Measurements from ENCODE around the gene DSCAML1. TPM values are rescaled to one million over a fixed set of nuclear protein-coding genes. Genes with fewer than 3 reads are reported as not detected.

DSCAML1 gene
- total and polyA plus RNA-seq, 2 of the 8 experiments (the other 6 are each of a cell fraction or from before 2014, with no cell fraction given), result 0.19 to 0.24 TPM

DNA sequence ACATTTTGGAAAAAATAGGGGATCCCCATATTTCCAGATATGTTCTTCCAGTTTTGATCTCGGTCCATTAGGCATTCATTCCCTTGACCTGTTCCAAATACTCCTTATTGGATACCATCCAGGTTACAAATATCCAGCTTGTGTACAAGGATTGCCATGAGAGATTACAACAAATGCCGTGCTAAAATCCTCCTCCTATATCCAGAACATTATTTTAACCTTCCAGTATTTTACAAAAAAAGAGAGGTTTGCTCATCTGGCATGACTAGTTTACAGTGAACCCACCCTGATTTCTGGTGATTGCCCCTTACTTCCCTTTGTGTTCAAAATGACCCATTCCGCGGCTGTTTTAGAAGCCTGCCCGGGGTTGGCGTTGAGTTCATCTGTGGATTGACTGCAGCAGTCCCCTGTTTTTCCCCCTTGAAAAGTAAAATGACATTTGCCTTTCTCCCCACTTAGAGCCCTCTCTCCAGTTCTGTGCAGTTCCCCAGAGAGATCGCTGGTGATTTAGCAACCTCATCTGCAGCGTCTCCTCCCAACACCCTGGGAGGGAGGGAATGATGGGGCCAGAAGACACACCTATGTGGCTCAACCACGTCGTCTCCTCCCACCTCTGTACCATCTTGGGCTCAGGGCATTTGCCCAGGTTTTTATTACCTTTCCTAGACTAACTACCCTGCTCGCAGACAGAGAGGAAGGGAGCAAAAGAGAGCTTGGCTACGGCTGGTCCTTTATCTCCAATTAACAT lies 73.6 kb downstream of the DSCAML1 start:
- Histone ChIP-seq H3K56ac (replicated peaks; ENCODE audit: insufficient read length, low read depth, low read length) (no peak overlapping the region), H4K91ac (replicated peaks; ENCODE audit: insufficient read length, low read length) (no peak overlapping the region), H3K79me2 (ENCODE audit: control insufficient read depth in 1 of 2, insufficient read depth in 2 of 2, low read length in 2 of 2) (no peaks in the 10 kb centered on the region), H3K79me1 (ENCODE audit: low read depth, low read length) (no peaks in the 10 kb centered on the region), H2BK20ac (ENCODE audit: low read length) (no peak overlapping the region), H3K23ac (ENCODE audit: insufficient read length) (no peak overlapping the region), H3K4me3 (ENCODE audit: extremely low read depth in 1 of 4, insufficient read depth in 2 of 4, low read depth in 3 of 4, low read length in 4 of 4) (no peak overlapping the region; a peak in 1 of 8 replicates), H3K4ac (replicated peaks; ENCODE audit: insufficient read length, low read depth, low read length) (no peak overlapping the region), H3K27me3 (replicated peaks in 1 of 4; ENCODE audit: control insufficient read depth in 3 of 4, extremely low read depth in 1 of 4, insufficient read depth in 3 of 4, low read length in 3 of 4) (peaks cover 0 to 8% (median 4%) of the 10 kb centered on the region in 4 experiments; a peak in 3 of 7 replicates), H3K4me2 (ENCODE audit: insufficient read depth in 1 of 2, low read depth in 2 of 2, low read length in 2 of 2) (peak overlapping the region; percentile 26 to 48), H3K9me3 (ENCODE audit: insufficient read depth in 2 of 2, low read depth in 1 of 2, low read length in 1 of 2) (no peaks in the 10 kb centered on the region), H2BK120ac (replicated peaks; ENCODE audit: low read depth, low read length) (no peak overlapping the region), H3K9ac (replicated peaks in 1 of 4; ENCODE audit: extremely low read depth in 1 of 4, low read depth in 3 of 4, low read length in 3 of 4) (no peak overlapping the region), H3K27ac (ENCODE audit: low read depth, low read length) (no peak overlapping the region), H4K8ac (ENCODE audit: extremely low read depth, insufficient read depth, low read length) (no peak overlapping the region), H4K20me1 (replicated peaks in 1 of 2; ENCODE audit: control insufficient read depth in 1 of 2, insufficient read depth in 2 of 2, low read length in 2 of 2) (no peaks in the 10 kb centered on the region), H3K4me1 (replicated peaks in 1 of 4; ENCODE audit: control insufficient read depth in 3 of 4, insufficient read depth in 4 of 4, low read length in 3 of 4) (peaks cover 8 to 22% (median 12%) of the 10 kb centered on the region in 4 experiments), H4K5ac (ENCODE audit: insufficient read length, low read depth, low read length) (no peak overlapping the region), H2BK5ac (ENCODE audit: low read depth, low read length) (no peak overlapping the region), H2AFZ (ENCODE audit: low read length) (no peak overlapping the region), H3K23me2 (ENCODE audit: low read depth, low read length) (peaks cover 2% of the 10 kb centered on the region; the same call in 1 of the 2 replicates), H3K14ac (ENCODE audit: insufficient read length) (no peak overlapping the region), H2AK5ac (ENCODE audit: low read depth, low read length) (no peak overlapping the region), H3K18ac (ENCODE audit: extremely low read depth, low read length) (no peak overlapping the region), H3K36me3 (ENCODE audit: control insufficient read depth in 2 of 4, insufficient read depth in 4 of 4, low read length in 3 of 4) (no peaks in the 10 kb centered on the region), H2BK12ac (ENCODE audit: low read depth, low read length) (no peak overlapping the region), H2BK15ac (ENCODE audit: low read length) (no peak overlapping the region)
- DNase-seq (ENCODE audit: low read depth in 1 of 2, low spot score in 2 of 2) (no peak), FAIRE-seq (no peak)
- CTCF ChIA-PET (ENCODE audit: partially characterized antibody), result interaction anchor here (1.1 to 1.6 kb wide), 5 partner anchors 10 to 103 kb away, joined by 3 to 5 read pairs (median 4); no protein-coding TSS in a partner anchor
- 52% methylated on average over 12 of the region's 12 CpGs; no CpG with 5 or more reads in 1 of the 2 experiments for WGBS, 2 experiments (ENCODE audit: extremely low coverage in 1 of 2, insufficient coverage in 1 of 2, insufficient read length in 1 of 2, insufficient replicate concordance in 2 of 2, low coverage in 1 of 2, low lambda C conversion rate in 2 of 2, missing lambda C conversion rate in 1 of 2)
- POLR2A ChIA-PET (ENCODE audit: partially characterized antibody), result interaction anchor here (1.6 kb wide), 1 partner anchor 8 kb away, joined by 3 read pairs; no protein-coding TSS in a partner anchor
- TF ChIP-seq, protein P1, sequence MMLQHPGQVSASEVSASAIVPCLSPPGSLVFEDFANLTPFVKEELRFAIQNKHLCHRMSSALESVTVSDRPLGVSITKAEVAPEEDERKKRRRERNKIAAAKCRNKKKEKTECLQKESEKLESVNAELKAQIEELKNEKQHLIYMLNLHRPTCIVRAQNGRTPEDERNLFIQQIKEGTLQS (IDR thresholded peaks at IDR 0.05; ENCODE audit: insufficient read depth, low read depth, low read length), result no peak
- no peak for TF ChIP-seq YY1 (IDR thresholded peaks at IDR 0.05; ENCODE audit: low read depth, low read length)
- TF ChIP-seq, protein P2, sequence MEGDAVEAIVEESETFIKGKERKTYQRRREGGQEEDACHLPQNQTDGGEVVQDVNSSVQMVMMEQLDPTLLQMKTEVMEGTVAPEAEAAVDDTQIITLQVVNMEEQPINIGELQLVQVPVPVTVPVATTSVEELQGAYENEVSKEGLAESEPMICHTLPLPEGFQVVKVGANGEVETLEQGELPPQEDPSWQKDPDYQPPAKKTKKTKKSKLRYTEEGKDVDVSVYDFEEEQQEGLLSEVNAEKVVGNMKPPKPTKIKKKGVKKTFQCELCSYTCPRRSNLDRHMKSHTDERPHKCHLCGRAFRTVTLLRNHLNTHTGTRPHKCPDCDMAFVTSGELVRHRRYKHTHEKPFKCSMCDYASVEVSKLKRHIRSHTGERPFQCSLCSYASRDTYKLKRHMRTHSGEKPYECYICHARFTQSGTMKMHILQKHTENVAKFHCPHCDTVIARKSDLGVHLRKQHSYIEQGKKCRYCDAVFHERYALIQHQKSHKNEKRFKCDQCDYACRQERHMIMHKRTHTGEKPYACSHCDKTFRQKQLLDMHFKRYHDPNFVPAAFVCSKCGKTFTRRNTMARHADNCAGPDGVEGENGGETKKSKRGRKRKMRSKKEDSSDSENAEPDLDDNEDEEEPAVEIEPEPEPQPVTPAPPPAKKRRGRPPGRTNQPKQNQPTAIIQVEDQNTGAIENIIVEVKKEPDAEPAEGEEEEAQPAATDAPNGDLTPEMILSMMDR (IDR thresholded peaks at IDR 0.05; ENCODE audit: control extremely low read depth in 1 of 3, insufficient read depth in 1 of 3, low read depth in 1 of 3, low read length in 3 of 3), result no peak
- no peak for TF ChIP-seq BACH1 (IDR thresholded peaks at IDR 0.05; ENCODE audit: low read length)
- TF ChIP-seq GABPA (IDR thresholded peaks at IDR 0.05; ENCODE audit: borderline replicate concordance, insufficient read depth, low read length), result no peak
- TF ChIP-seq SAP30 (IDR thresholded peaks at IDR 0.05; ENCODE audit: insufficient read depth, insufficient replicate concordance, low read length), result no peak
- TF ChIP-seq, protein P3, sequence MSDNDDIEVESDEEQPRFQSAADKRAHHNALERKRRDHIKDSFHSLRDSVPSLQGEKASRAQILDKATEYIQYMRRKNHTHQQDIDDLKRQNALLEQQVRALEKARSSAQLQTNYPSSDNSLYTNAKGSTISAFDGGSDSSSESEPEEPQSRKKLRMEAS (IDR thresholded peaks at IDR 0.05), result no peak

All from H1 (cell line).